HG02610 (cell line): ENCODE data around the gene SMAD3.

Experiments used
- ATAC-seq: cut with Tn5 transposase; IDR thresholded peaks from one replicate; pipeline ENCODE4 v1.9.1; 2021; ENCODE audit warnings: mild to moderate bottlenecking, moderate library complexity; ENCODE audit not compliant: unreplicated experiment

The SMAD3 gene

DNA sequence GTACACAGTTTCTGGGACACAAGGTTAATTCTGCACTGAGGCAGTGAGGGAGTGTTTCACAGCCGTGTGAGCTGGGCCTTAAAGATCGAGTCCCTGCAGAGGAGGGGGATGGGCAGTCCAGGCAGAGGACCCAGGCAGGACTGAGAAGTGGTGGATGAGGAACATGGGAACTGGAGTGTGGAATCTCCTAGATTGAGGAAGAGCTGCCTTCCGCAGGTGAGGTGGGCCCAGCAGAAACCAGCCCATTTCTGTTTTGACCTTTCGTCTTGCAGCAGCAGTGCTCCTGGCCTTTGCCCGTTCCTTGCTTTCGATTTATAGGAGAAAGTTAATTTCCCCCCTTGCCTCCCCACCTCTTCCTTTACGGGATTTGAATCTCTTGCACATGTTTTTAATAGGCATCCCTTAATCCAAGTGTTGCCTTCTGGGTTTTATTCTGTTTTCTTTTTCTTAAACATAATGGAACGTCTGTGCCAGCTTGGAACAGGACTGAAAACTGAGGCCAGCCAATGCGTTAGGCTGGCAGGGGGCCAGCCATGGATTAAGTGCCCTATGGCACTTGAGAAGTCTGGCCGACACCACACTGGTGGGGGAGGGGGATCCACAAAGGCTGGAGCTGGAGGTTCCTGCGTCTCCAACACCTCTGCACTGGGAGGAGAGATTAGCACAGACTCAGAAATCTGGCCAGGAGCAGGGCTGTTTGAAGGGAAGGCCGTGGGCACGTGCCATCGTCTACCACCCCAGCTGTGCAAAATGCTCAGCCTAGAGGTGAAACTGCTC lies 111.0 kb downstream of the SMAD3 start:
- ATAC-seq = no peak

DNA sequence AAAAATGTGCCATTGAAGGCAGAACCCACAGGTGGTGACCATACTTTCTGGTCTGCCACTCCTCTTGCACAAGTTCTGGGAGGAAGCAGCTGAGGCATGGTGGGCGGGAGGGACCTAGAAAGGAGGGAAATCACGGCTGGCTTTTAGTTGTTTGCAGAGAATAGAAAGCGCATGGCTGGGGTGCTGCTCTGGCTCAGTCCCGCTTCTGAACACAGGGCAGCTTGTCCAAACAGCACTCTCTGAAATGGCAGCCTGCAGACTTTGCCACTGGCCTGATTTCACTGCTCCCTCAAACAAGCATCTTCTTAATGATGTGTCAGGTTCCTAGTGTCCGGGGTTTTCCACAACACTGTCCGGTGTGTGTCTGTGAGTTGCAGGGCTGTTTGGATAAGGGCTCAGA lies 112.3 kb downstream of the SMAD3 start:
- no peak for ATAC-seq

DNA sequence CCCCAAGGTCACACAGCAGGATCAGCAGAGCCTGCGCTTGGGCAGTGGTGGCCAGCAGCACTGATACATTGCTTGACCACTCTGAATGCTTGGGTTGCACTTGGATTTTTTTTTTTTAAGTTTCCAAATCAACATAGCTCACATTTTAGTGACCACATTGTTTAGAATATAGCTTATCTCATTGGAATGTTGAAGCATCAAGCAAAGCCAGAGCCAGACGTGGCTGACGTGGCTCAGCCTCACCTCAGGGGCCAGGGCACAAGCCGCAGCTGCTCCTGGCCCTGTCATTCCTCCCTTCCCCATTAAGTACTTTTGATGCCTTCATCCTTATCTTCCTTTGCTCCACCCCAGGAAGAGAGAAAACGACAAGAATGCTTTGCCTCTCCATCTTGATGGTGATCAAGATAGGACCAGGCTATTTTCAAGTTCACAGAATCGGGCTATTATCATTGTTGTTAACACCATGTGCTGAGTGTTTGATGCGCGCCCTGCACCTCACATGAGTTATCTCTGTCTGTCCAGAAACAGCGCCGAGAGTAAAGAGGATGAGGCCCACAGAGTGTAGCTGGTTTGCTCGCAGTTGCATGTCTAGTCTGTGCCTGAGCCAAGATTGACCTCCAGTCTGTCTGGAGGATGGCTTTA lies 113.3 kb downstream of the SMAD3 start:
- no peak for ATAC-seq

GRCh38 chr15:67179411-67179995 lies 114.1 kb downstream of the SMAD3 start:
- ATAC-seq = no peak

DNA sequence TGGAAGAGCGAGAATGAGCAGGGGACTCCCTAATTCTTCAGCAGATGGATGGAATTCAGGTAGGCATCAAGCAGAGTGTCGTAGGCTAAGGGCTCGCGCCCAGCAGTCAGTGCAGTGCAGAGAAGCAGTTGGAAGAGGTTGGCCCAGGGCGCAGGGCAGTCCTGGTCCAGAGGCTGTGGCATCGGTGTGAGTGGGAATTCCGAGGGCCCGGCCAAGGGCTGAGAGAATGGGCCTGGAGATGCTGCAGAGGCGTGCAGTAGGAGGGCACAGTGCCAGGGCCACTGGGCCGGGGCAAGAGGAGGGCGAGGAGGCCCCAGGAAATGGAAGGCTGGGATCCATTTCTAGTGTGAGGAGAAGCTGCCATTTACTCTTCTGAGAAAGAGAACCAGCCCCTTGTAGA lies 114.6 kb downstream of the SMAD3 start:
- no peak for ATAC-seq

GRCh38 chr15:67180514-67181191 lies 115.3 kb downstream of the SMAD3 start:
- no peak for ATAC-seq

- ATAC-seq = no peak
These were observed 115.8 kb downstream of the SMAD3 start for GRCh38 chr15:67181221-67181639.

GRCh38 chr15:67183443-67184169 lies 118.2 kb downstream of the SMAD3 start:
- no peak for ATAC-seq

GRCh38 chr15:67184208-67184925 lies 119.0 kb downstream of the SMAD3 start:
- ATAC-seq = no peak

GRCh38 chr15:67185051-67185450 lies 119.6 kb downstream of the SMAD3 start:
- ATAC-seq = no peak

- ATAC-seq = no peak
These were observed 120.3 kb downstream of the SMAD3 start for GRCh38 chr15:67185621-67186225.

- ATAC-seq = no peak
These were observed 120.8 kb downstream of the SMAD3 start for GRCh38 chr15:67186226-67186649.

DNA sequence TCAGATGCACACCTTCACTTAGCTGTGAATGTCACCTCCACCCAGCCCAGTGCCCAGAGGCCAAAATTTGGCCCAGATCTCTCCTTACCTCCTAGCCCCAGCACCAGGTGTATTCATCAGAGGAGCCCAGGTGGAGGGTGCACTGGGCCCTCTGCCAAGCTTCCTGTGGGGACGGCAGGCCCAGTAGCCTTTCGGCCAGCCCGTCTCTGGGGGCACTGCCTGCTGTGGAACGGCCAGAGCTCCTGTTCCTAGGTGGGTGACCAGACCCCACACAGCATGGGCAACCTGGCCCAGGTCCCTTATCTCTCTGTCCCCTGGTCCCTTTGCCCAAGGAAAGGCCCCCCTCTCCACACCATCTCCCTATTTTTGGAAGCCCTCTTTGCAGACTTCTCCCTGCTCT lies 121.3 kb downstream of the SMAD3 start:
- no peak for ATAC-seq

- ATAC-seq = no peak
These were observed 122.0 kb downstream of the SMAD3 start for GRCh38 chr15:67187351-67187854.

GRCh38 chr15:67188551-67189218 lies 123.3 kb downstream of the SMAD3 start:
- ATAC-seq = no peak

GRCh38 chr15:67189326-67190051 lies 124.1 kb downstream of the SMAD3 start:
- no peak for ATAC-seq

GRCh38 chr15:67190326-67190725 lies 124.9 kb downstream of the SMAD3 start:
- no peak for ATAC-seq

DNA sequence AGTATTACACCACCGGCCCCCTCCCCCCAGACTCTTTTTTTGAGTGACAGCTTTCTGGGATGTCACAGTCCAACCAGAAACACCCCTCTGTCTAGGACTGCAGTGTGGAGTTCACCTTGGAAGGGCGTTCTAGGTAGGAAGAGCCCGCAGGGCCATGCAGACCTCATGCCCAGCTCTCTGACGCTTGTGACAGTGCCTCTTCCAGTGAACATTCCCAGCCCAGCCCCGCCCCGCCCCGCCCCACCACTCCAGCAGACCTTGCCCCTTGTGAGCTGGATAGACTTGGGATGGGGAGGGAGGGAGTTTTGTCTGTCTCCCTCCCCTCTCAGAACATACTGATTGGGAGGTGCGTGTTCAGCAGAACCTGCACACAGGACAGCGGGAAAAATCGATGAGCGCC lies 125.4 kb downstream of the SMAD3 start:
- no peak for ATAC-seq
